B cell (primary cell): Measurements from ENCODE around the gene NSMCE3.

Experiments used
- EZH2 ChIP-seq: IDR thresholded peaks from 2 replicates; pipeline ENCODE4 v1.6.1; 2012; ENCODE audit warnings: borderline replicate concordance, low read depth, mild to moderate bottlenecking, moderate library complexity, low read length; ENCODE audit not compliant: insufficient read depth, poor library complexity, severe bottlenecking
- TF ChIP-seq, protein P1 (sequence below): fragments of 200-600 bp; IDR thresholded peaks from one replicate; pipeline ENCODE4 v1.8.0; 2022; ENCODE audit warnings: antibody characterized with exemption, mild to moderate bottlenecking

DNA sequence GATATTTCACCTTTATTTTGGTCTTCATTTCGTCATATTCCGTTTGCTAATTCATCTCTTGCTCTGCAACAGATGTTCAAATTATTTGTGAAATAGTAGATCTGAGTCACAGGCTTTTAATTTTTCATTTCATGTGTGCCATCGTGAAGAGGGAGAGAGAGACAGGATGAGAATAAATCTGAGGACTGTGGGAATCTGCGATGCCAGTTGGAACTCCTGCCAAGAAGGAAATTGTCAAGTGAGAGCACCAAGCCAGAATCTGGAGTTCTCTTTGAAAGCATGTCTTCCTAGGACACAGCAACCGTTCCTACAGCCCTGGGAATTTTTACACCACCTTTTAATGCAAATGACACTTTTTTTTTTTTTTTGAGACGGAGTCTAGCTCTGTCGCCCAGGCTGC lies 48.8 kb downstream of the NSMCE3 start:
- no peak for TF ChIP-seq EZH2
- TF ChIP-seq, protein P1, sequence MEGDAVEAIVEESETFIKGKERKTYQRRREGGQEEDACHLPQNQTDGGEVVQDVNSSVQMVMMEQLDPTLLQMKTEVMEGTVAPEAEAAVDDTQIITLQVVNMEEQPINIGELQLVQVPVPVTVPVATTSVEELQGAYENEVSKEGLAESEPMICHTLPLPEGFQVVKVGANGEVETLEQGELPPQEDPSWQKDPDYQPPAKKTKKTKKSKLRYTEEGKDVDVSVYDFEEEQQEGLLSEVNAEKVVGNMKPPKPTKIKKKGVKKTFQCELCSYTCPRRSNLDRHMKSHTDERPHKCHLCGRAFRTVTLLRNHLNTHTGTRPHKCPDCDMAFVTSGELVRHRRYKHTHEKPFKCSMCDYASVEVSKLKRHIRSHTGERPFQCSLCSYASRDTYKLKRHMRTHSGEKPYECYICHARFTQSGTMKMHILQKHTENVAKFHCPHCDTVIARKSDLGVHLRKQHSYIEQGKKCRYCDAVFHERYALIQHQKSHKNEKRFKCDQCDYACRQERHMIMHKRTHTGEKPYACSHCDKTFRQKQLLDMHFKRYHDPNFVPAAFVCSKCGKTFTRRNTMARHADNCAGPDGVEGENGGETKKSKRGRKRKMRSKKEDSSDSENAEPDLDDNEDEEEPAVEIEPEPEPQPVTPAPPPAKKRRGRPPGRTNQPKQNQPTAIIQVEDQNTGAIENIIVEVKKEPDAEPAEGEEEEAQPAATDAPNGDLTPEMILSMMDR, result no peak
